HEK293T (cell line): Measurements from ENCODE around the gene POLR2F.
A peak's percentile ranks its signal among the peaks of the same experiment; 100 is the strongest.

Source experiments
- CTCF ChIA-PET: fragments of 350-600 bp; formaldehyde crosslinking; extraction: SDS; loops from one replicate; lab custom pipeline; 2021; ENCODE audit warnings: antibody characterized with exemption, inconsistent platforms; lab: Yijun Ruan, JAX
- POLR2A ChIA-PET: fragments of 350-600 bp; formaldehyde crosslinking; extraction: SDS; loops from one replicate; lab custom pipeline; 2020; ENCODE audit warnings: antibody characterized with exemption, inconsistent platforms; lab: Yijun Ruan, JAX
- DNase-seq: peaks from one replicate; pipeline ENCODE4 v3.0.0; 2012; ENCODE audit warnings: mixed read lengths; ENCODE audit errors: extremely low spot score
- ARNT ChIP-seq: fragments of 450-650 bp; IDR thresholded peaks from 2 replicates; pipeline ENCODE4 v1.6.1; 2017; ENCODE audit warnings: mild to moderate bottlenecking
- BHLHE40 ChIP-seq: fragments of 450-650 bp; IDR thresholded peaks from 2 replicates; pipeline ENCODE4 v1.6.1; 2016; ENCODE audit warnings: mild to moderate bottlenecking, moderate library complexity, borderline replicate concordance
- CTBP1 ChIP-seq: fragments of 450-650 bp; IDR thresholded peaks from 2 replicates; pipeline ENCODE4 v1.6.1; 2016; ENCODE audit warnings: borderline replicate concordance
- ELF4 ChIP-seq: fragments of 450-650 bp; IDR thresholded peaks from 2 replicates; pipeline ENCODE4 v1.6.1; 2017; ENCODE audit warnings: antibody characterized with exemption
- FOXA1 ChIP-seq: fragments of 450-650 bp; IDR thresholded peaks from 2 replicates; pipeline ENCODE4 v1.6.1; 2016; ENCODE audit warnings: mild to moderate bottlenecking
- FOXK2 ChIP-seq: fragments of 450-650 bp; IDR thresholded peaks from 2 replicates; pipeline ENCODE4 v1.6.1; 2016; ENCODE audit warnings: mild to moderate bottlenecking
- FOXM1 ChIP-seq: fragments of 450-650 bp; IDR thresholded peaks from 2 replicates; pipeline ENCODE4 v1.6.1; 2017; ENCODE audit warnings: mild to moderate bottlenecking, borderline replicate concordance
- HDGF ChIP-seq: fragments of 450-650 bp; IDR thresholded peaks from 2 replicates; pipeline ENCODE4 v1.6.1; 2017; ENCODE audit warnings: antibody characterized with exemption, borderline replicate concordance
- L3MBTL2 ChIP-seq: fragments of 450-650 bp; conservative IDR thresholded peaks from 2 replicates; pipeline ENCODE4 v1.6.1; 2016; ENCODE audit warnings: mild to moderate bottlenecking
- LEF1 ChIP-seq: fragments of 450-650 bp; IDR thresholded peaks from 2 replicates; pipeline ENCODE4 v1.6.1; 2017; ENCODE audit warnings: mild to moderate bottlenecking, borderline replicate concordance
- NFRKB ChIP-seq: fragments of 450-650 bp; IDR thresholded peaks from 2 replicates; pipeline ENCODE4 v1.6.1; 2016; ENCODE audit warnings: mild to moderate bottlenecking, moderate library complexity
- SP1 ChIP-seq: fragments of 450-650 bp; IDR thresholded peaks from 2 replicates; pipeline ENCODE4 v1.6.1; 2017
- SUZ12 ChIP-seq: fragments of 450-650 bp; IDR thresholded peaks from 2 replicates; pipeline ENCODE4 v1.6.1; 2016; ENCODE audit warnings: mild to moderate bottlenecking
- TARDBP ChIP-seq: fragments of 450-650 bp; IDR thresholded peaks from 2 replicates; pipeline ENCODE4 v1.6.1; 2016
- ZNF384 ChIP-seq: fragments of 450-650 bp; IDR thresholded peaks from 2 replicates; pipeline ENCODE4 v1.6.1; 2016
- TF ChIP-seq, protein P1 (sequence below): fragments of 450-650 bp; IDR thresholded peaks from 2 replicates; pipeline ENCODE4 v1.6.1; 2016

POLR2F gene

DNA sequence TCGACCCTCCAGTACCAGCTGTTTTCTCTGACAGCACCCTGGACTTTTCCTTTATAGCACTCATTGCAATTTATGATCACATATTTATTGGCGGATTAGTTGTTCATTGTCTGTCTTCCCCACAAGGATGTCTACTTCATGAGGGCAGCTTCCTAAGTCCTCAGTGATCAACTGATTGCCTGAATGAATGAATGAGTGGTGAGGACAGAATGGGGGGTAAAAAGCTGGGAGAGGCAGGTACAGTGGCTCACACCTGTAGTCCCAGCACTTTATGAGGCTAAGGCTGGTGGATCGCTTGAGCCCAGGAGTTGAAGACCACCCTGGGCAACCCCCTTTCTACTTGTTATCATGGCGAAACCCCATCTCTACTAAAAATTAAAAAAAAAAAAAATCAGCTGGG is 42.0 kb downstream of the POLR2F start:
- POLR2A ChIA-PET = no interaction called here
- no peak for TF ChIP-seq FOXK2
- no peak for TF ChIP-seq CTBP1
- TF ChIP-seq ARNT = no peak
- no peak for TF ChIP-seq BHLHE40
- TF ChIP-seq FOXA1 = no peak
- TF ChIP-seq SP1 = no peak
- no peak for TF ChIP-seq L3MBTL2
- TF ChIP-seq, protein P1, sequence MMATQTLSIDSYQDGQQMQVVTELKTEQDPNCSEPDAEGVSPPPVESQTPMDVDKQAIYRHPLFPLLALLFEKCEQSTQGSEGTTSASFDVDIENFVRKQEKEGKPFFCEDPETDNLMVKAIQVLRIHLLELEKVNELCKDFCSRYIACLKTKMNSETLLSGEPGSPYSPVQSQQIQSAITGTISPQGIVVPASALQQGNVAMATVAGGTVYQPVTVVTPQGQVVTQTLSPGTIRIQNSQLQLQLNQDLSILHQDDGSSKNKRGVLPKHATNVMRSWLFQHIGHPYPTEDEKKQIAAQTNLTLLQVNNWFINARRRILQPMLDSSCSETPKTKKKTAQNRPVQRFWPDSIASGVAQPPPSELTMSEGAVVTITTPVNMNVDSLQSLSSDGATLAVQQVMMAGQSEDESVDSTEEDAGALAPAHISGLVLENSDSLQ = no peak
- TF ChIP-seq TARDBP = no peak
- CTCF ChIA-PET = no interaction called here
- DNase-seq = no peak

GRCh38 chr22:37996079-37996478 is 42.6 kb downstream of the POLR2F start:
- ChIA-PET CTCF (no interaction called here), POLR2A (no interaction called here)
- TF ChIP-seq L3MBTL2 (no peak), FOXA1 (no peak), SP1 (no peak), LEF1 (no peak), ELF4 (no peak), CTBP1 (no peak), ARNT (no peak), ZNF384 (no peak), HDGF (no peak), NFRKB (no peak)
- DNase-seq = no peak

- CTCF ChIA-PET = no interaction called here
- TF ChIP-seq CTBP1 = no peak
- no peak for TF ChIP-seq LEF1
- no peak for TF ChIP-seq TARDBP
- TF ChIP-seq ELF4 = no peak
- TF ChIP-seq BHLHE40 = no peak
- DNase-seq = no peak
- POLR2A ChIA-PET = no interaction called here
Observed at GRCh38 chr22:37996515-37997246, 43.2 kb downstream of the POLR2F start.

GRCh38 chr22:37998543-37998942 is 45.0 kb downstream of the POLR2F start:
- TF ChIP-seq CTBP1 (no peak), BHLHE40 (no peak)
- ChIA-PET CTCF (no interaction called here), POLR2A (no interaction called here)
- DNase-seq = no peak

GRCh38 chr22:37999236-37999635 is 45.7 kb downstream of the POLR2F start:
- TF ChIP-seq ZNF384 (no peak), HDGF (no peak), NFRKB (no peak), LEF1 (no peak), ELF4 (no peak), BHLHE40 (no peak), CTBP1 (no peak), SP1 (no peak), FOXK2 (no peak), ARNT (no peak), TARDBP (no peak), FOXM1 (no peak), L3MBTL2 (no peak), SUZ12 (no peak), FOXA1 (no peak)
- TF ChIP-seq, protein P1 = no peak
- ChIA-PET POLR2A (interaction anchor here (0.6 kb wide), 1 partner anchor 58 kb away, joined by 3 read pairs; the partner anchor contains the start of gene PICK1), CTCF (no interaction called here)
- DNase-seq = no peak

GRCh38 chr22:37999640-38000272 is 46.3 kb downstream of the POLR2F start:
- CTCF ChIA-PET = interaction anchor here (1.6 kb wide), 1 partner anchor 53 kb away, joined by 3 read pairs; no protein-coding TSS in a partner anchor
- DNase-seq = peak; percentile 57
- no peak for TF ChIP-seq ZNF384
- no peak for TF ChIP-seq TARDBP
- TF ChIP-seq CTBP1 = no peak
- POLR2A ChIA-PET = interaction anchor here (0.6 kb wide), 1 partner anchor 57 kb away, joined by 3 read pairs; the partner anchor contains the start of gene PICK1

GRCh38 chr22:38005943-38006342 is 52.4 kb downstream of the POLR2F start:
- POLR2A ChIA-PET = no interaction called here
- DNase-seq = no peak
- CTCF ChIA-PET = no interaction called here
- TF ChIP-seq TARDBP (no peak), FOXK2 (no peak), L3MBTL2 (no peak), BHLHE40 (no peak), ZNF384 (no peak), HDGF (no peak), SUZ12 (no peak), SP1 (no peak), ELF4 (no peak), FOXA1 (no peak), ARNT (no peak), FOXM1 (no peak), NFRKB (no peak), CTBP1 (no peak), LEF1 (no peak)
- TF ChIP-seq, protein P1 = no peak
